ENCODE measurements around the gene WIPF2. TPM values are rescaled to one million over a fixed set of nuclear protein-coding genes. Genes with fewer than 3 reads are reported as not detected.

The WIPF2 gene
- total and polyA plus RNA-seq, 2 of the 8 experiments (the other 6 are each of a cell fraction or from before 2014, with no cell fraction given), result 6.9 to 25.3 TPM

GRCh38 chr17:40251576-40251975, 32.5 kb downstream of the WIPF2 start:
- Histone ChIP-seq H3K4me1 (replicated peaks in 1 of 4; ENCODE audit: control insufficient read depth in 3 of 4, insufficient read depth in 4 of 4, low read length in 3 of 4) (no peaks in the 10 kb centered on the region), H3K4ac (replicated peaks; ENCODE audit: insufficient read length, low read depth, low read length) (no peak overlapping the region), H4K5ac (ENCODE audit: insufficient read length, low read depth, low read length) (no peak overlapping the region), H2BK15ac (ENCODE audit: low read length) (no peak overlapping the region), H4K20me1 (replicated peaks in 1 of 2; ENCODE audit: control insufficient read depth in 1 of 2, insufficient read depth in 2 of 2, low read length in 2 of 2) (no peaks in the 10 kb centered on the region), H4K8ac (ENCODE audit: extremely low read depth, insufficient read depth, low read length) (no peak overlapping the region), H2BK120ac (replicated peaks; ENCODE audit: low read depth, low read length) (no peak overlapping the region), H3K23me2 (ENCODE audit: low read depth, low read length) (no peaks in the 10 kb centered on the region), H2BK5ac (ENCODE audit: low read depth, low read length) (no peak overlapping the region), H3K27me3 (replicated peaks in 1 of 4; ENCODE audit: control insufficient read depth in 3 of 4, extremely low read depth in 1 of 4, insufficient read depth in 3 of 4, low read length in 3 of 4) (no peaks in the 10 kb centered on the region), H3K27ac (ENCODE audit: low read depth, low read length) (no peak overlapping the region), H4K91ac (replicated peaks; ENCODE audit: insufficient read length, low read length) (no peak overlapping the region), H3K56ac (replicated peaks; ENCODE audit: insufficient read length, low read depth, low read length) (no peak overlapping the region), H3K79me1 (ENCODE audit: low read depth, low read length) (no peaks in the 10 kb centered on the region), H3K4me2 (ENCODE audit: insufficient read depth in 1 of 2, low read depth in 2 of 2, low read length in 2 of 2) (no peak overlapping the region), H3K9me3 (ENCODE audit: insufficient read depth in 2 of 2, low read depth in 1 of 2, low read length in 1 of 2) (no peaks in the 10 kb centered on the region), H3K18ac (ENCODE audit: extremely low read depth, low read length) (no peak overlapping the region), H2AFZ (ENCODE audit: low read length) (no peak overlapping the region), H3K79me2 (ENCODE audit: control insufficient read depth in 1 of 2, insufficient read depth in 2 of 2, low read length in 2 of 2) (peaks cover 0 to 21% of the 10 kb centered on the region in 2 experiments; a peak in 1 of 4 replicates), H2AK5ac (ENCODE audit: low read depth, low read length) (no peak overlapping the region), H3K9ac (replicated peaks in 1 of 4; ENCODE audit: extremely low read depth in 1 of 4, low read depth in 3 of 4, low read length in 3 of 4) (no peak overlapping the region), H2BK20ac (ENCODE audit: low read length) (no peak overlapping the region), H3K23ac (ENCODE audit: insufficient read length) (no peak overlapping the region), H3K4me3 (ENCODE audit: extremely low read depth in 1 of 4, insufficient read depth in 2 of 4, low read depth in 3 of 4, low read length in 4 of 4) (no peak overlapping the region), H3K14ac (ENCODE audit: insufficient read length) (no peak overlapping the region), H3K36me3 (ENCODE audit: control insufficient read depth in 2 of 4, insufficient read depth in 4 of 4, low read length in 3 of 4) (peaks cover 0 to 2% (median 0%) of the 10 kb centered on the region in 4 experiments; a peak in 2 of 8 replicates), H2BK12ac (ENCODE audit: low read depth, low read length) (no peak overlapping the region)
- ChIA-PET CTCF (ENCODE audit: partially characterized antibody) (interaction anchor here (1.8 kb wide), 1 partner anchor 50 kb away, joined by 4 read pairs; no protein-coding TSS in a partner anchor), POLR2A (ENCODE audit: partially characterized antibody) (interaction anchor here (1.5 kb wide), 1 partner anchor 9 kb away, joined by 4 read pairs; no protein-coding TSS in a partner anchor)
- no peak for DNase-seq (ENCODE audit: low read depth in 1 of 2, low spot score in 2 of 2)
- no peak for FAIRE-seq
- no peak for TF ChIP-seq RAD21 (IDR thresholded peaks at IDR 0.05 in 1 of 2, conservative IDR thresholded peaks at IDR 0.05 in 1 of 2; ENCODE audit: low read depth in 2 of 2, low read length in 2 of 2)
- no peak for TF ChIP-seq MAFK (IDR thresholded peaks at IDR 0.05; ENCODE audit: low read depth, low read length)
- no peak for TF ChIP-seq USF2 (IDR thresholded peaks at IDR 0.05; ENCODE audit: low read length)
- TF ChIP-seq CEBPB (IDR thresholded peaks at IDR 0.05; ENCODE audit: low read depth, low read length), result no peak
- no peak for TF ChIP-seq KDM1A (IDR thresholded peaks at IDR 0.05; ENCODE audit: borderline replicate concordance, low read length)
- TF ChIP-seq CREB1 (IDR thresholded peaks at IDR 0.05), result no peak
- TF ChIP-seq PHF8 (conservative IDR thresholded peaks at IDR 0.05; ENCODE audit: low read depth, low read length), result no peak
- no peak for TF ChIP-seq BCL11A (IDR thresholded peaks at IDR 0.05; ENCODE audit: low read depth in 2 of 2, low read length in 2 of 2)
- TF ChIP-seq TAF7 (optimal IDR thresholded peaks at IDR 0.05; ENCODE audit: borderline replicate concordance, low read depth, low read length), result no peak
- no peak for TF ChIP-seq CBX8 (IDR thresholded peaks at IDR 0.05; ENCODE audit: borderline replicate concordance, low read depth, low read length)
- no peak for TF ChIP-seq EP300 (IDR thresholded peaks at IDR 0.05; ENCODE audit: borderline replicate concordance in 1 of 2, low read depth in 2 of 2, low read length in 2 of 2)
- TF ChIP-seq ASH2L (IDR thresholded peaks at IDR 0.05; ENCODE audit: low read length), result no peak
- no peak for TF ChIP-seq EZH2 (IDR thresholded peaks at IDR 0.05; ENCODE audit: low read depth, low read length, severe bottlenecking)
- TF ChIP-seq SP1 (IDR thresholded peaks at IDR 0.05; ENCODE audit: low read depth, low read length), result no peak
